Smooth muscle cell (in vitro differentiated cells): ENCODE results near the gene SLC13A4. TPM values are rescaled to one million over a fixed set of nuclear protein-coding genes. Genes with fewer than 3 reads are reported as not detected.

ENCODE experiments used
- DNase-seq: peaks from one replicate; lab custom pipeline; 2025; ENCODE audit not compliant: unreplicated experiment; lab: John Stamatoyannopoulos, UW
- H2AFZ ChIP-seq: fragments of 200-600 bp; sonication (generic); 2 replicates; pipeline ENCODE4 v1.6.0; 2016; ENCODE audit warnings: antibody characterized with exemption, low read depth, mild to moderate bottlenecking
- H3F3A ChIP-seq: fragments of 200-600 bp; sonication (generic); 2 replicates; pipeline ENCODE4 v1.6.0; 2017; ENCODE audit warnings: antibody characterized with exemption, low read depth
- H3K27ac ChIP-seq: fragments of 200-600 bp; sonication (generic); 2 replicates; pipeline ENCODE4 v1.5.1; 2016; ENCODE audit warnings: low read depth, mild to moderate bottlenecking
- H3K27me3 ChIP-seq: fragments of 200-600 bp; sonication (generic); 2 replicates; pipeline ENCODE4 v1.6.1; 2016; ENCODE audit warnings: low read depth, mild to moderate bottlenecking
- H3K36me3 ChIP-seq: fragments of 200-600 bp; sonication (generic); 2 replicates; pipeline ENCODE4 v1.5.1; 2016; ENCODE audit warnings: low read depth
- H3K4me1 ChIP-seq: fragments of 200-600 bp; sonication (generic); 2 replicates; pipeline ENCODE4 v1.5.1; 2016; ENCODE audit warnings: low read depth
- H3K4me2 ChIP-seq: fragments of 200-600 bp; sonication (generic); 2 replicates; pipeline ENCODE4 v1.6.0; 2016; ENCODE audit warnings: mild to moderate bottlenecking
- H3K4me3 ChIP-seq: fragments of 200-600 bp; sonication (generic); 2 replicates; pipeline ENCODE4 v1.5.1; 2016; ENCODE audit warnings: mild to moderate bottlenecking
- H3K79me2 ChIP-seq: fragments of 200-600 bp; sonication (generic); 2 replicates; pipeline ENCODE4 v1.6.0; 2016; ENCODE audit warnings: low read depth, mild to moderate bottlenecking
- H3K9ac ChIP-seq: fragments of 200-600 bp; sonication (generic); 2 replicates; pipeline ENCODE4 v1.6.0; 2016; ENCODE audit warnings: low read depth
- H3K9me3 ChIP-seq: fragments of 200-600 bp; sonication (generic); replicated peaks from 2 replicates; pipeline ENCODE4 v1.5.1; 2016; ENCODE audit warnings: low read depth
- H4K20me1 ChIP-seq: fragments of 200-600 bp; sonication (generic); 2 replicates; pipeline ENCODE4 v1.6.0; 2016; ENCODE audit warnings: low read depth
- WGBS: methylation state at CpG from one replicate; pipeline ENCODE4 v1.1.7; 2016; ENCODE audit warnings: low lambda C conversion rate; 5-methylcytosine and 5-hydroxymethylcytosine counted together
- polyA plus RNA-seq: library from polyadenylated mRNA; unstranded; fragments of >200 nt; fragmentation: Nextera tagmentation; extraction: Ambion mirVana; gene quantifications from 2 replicates; pipeline ENCODE4 v1.2.1, GENCODE V29; 2016
- total RNA-seq: library from RNA; depleted of rRNA; stranded (reverse); fragments of >200 nt; gene quantifications from 2 replicates; pipeline ENCODE4 v1.2.3, GENCODE V29; 2014
- TF ChIP-seq, protein P1 (sequence below): fragments of 200-600 bp; sonication (generic); IDR thresholded peaks from 2 replicates; pipeline ENCODE4 v1.5.1; 2017; ENCODE audit warnings: borderline replicate concordance, mild to moderate bottlenecking, antibody characterized with exemption; ENCODE audit not compliant: insufficient read depth, poor library complexity, severe bottlenecking

Gene SLC13A4
- total and polyA plus RNA-seq, 2 experiments from 2014 or later, result 0.61 TPM; not detected in 1

DNA sequence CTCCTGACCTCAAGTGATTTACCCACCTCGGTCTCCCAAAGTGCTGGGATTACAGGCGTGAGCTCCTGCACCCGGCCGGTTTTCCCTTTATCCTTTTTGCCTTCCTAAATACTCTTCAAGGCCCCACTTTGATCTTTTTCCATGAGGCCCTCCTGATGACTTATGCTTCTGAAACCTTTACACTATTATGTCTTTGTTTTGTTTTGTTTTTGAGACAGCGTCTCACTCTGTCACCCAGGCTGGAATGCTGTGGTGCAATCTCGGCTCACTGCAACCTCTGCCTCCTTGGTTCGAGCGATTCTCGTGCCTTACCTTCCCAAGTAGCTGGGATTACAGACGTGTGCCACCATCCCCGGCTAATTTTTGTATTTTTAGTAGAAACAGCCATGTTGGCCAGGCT, 61.8 kb downstream of the SLC13A4 start:
- H3K4me3 ChIP-seq, result no peak overlapping the region
- H3K9me3 ChIP-seq, result no peaks in the 10 kb centered on the region
- peaks cover 79% of the 10 kb centered on the region for H3K79me2 ChIP-seq
- TF ChIP-seq, protein P1, sequence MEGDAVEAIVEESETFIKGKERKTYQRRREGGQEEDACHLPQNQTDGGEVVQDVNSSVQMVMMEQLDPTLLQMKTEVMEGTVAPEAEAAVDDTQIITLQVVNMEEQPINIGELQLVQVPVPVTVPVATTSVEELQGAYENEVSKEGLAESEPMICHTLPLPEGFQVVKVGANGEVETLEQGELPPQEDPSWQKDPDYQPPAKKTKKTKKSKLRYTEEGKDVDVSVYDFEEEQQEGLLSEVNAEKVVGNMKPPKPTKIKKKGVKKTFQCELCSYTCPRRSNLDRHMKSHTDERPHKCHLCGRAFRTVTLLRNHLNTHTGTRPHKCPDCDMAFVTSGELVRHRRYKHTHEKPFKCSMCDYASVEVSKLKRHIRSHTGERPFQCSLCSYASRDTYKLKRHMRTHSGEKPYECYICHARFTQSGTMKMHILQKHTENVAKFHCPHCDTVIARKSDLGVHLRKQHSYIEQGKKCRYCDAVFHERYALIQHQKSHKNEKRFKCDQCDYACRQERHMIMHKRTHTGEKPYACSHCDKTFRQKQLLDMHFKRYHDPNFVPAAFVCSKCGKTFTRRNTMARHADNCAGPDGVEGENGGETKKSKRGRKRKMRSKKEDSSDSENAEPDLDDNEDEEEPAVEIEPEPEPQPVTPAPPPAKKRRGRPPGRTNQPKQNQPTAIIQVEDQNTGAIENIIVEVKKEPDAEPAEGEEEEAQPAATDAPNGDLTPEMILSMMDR, result no peak
- no peak overlapping the region for H3K4me2 ChIP-seq
- H3F3A ChIP-seq, result peaks cover 3% of the 10 kb centered on the region
- no peak overlapping the region for H3K9ac ChIP-seq
- H4K20me1 ChIP-seq, result no peaks in the 10 kb centered on the region
- WGBS, result 60% methylated on average over 11 of the region's 11 CpGs
- no peaks in the 10 kb centered on the region for H3K36me3 ChIP-seq
- peak overlapping the region; percentile 60 for H3K27ac ChIP-seq
- DNase-seq, result no peak
- peaks cover 12% of the 10 kb centered on the region for H3K4me1 ChIP-seq
- H2AFZ ChIP-seq, result no peak overlapping the region
- H3K27me3 ChIP-seq, result no peaks in the 10 kb centered on the region

DNA sequence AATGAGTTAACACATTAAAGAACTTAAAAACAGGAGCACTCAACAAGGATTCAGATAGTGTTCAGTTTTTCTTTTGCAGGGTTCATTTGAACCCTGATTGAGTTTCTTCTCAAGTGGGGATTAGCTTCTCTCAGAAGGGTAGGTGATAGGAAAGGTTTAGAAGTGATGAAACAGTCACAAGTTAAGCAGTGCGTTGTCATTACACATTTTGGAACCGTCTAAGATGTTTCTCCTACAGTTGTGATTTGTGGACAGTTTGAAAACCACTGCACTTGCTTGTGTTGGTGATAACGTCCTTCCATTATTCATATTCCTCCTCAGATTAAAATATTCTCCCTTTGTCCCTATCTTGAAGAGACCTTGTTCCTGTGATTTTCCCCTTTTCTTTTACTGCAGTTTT, 62.9 kb downstream of the SLC13A4 start:
- H3F3A ChIP-seq, result peaks cover 6% of the 10 kb centered on the region

DNA sequence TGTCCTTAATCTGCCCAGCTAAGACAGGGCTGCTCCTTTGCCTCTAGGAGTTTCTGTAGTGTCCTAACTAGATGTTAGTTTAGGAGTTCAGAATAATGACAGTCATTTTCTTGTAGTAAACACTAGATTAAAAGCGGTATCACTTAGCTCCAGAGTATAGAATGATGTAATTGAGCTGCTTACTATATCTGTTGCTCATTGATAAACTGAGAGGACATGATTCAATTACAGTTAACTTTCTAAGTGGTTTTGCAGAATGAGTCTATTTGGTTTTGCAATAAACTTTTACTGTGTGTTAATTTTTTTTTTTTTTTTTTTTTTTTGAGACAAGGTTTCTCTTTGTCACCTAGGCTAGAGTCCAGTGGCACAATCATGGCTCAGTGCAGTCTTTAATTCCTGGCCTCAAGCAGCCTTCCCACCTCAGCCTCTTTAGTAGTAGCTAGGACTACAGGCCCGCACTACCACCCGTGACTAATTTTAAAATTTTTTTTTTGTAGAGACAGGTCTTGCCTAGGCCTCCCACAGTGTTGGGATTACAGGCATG, 63.9 kb downstream of the SLC13A4 start:
- Histone ChIP-seq H3K36me3 (no peaks in the 10 kb centered on the region), H3K9ac (no peak overlapping the region), H3K27ac (peak overlapping the region; percentile 97), H2AFZ (no peak overlapping the region), H3K27me3 (no peaks in the 10 kb centered on the region), H3K9me3 (no peaks in the 10 kb centered on the region), H4K20me1 (no peaks in the 10 kb centered on the region), H3K4me2 (peak overlapping the region; percentile 97), H3K4me1 (peaks cover 9% of the 10 kb centered on the region), H3K4me3 (no peak overlapping the region), H3K79me2 (peaks cover 60% of the 10 kb centered on the region), H3F3A (peaks cover 6% of the 10 kb centered on the region)
- no peak for DNase-seq
- 42% methylated on average over 3 of the region's 3 CpGs for WGBS
- TF ChIP-seq, protein P1, result no peak

More for the DNA sequence above, 62.9 kb downstream of the SLC13A4 start:
- no peaks in the 10 kb centered on the region for H4K20me1 ChIP-seq
- no peak overlapping the region for H3K9ac ChIP-seq
- peaks cover 69% of the 10 kb centered on the region for H3K79me2 ChIP-seq
- no peaks in the 10 kb centered on the region for H3K36me3 ChIP-seq
- H3K4me1 ChIP-seq, result peaks cover 9% of the 10 kb centered on the region
- peak overlapping the region; percentile 97 for H3K27ac ChIP-seq
- no peak overlapping the region for H3K4me2 ChIP-seq
- H3K9me3 ChIP-seq, result no peaks in the 10 kb centered on the region
- H3K27me3 ChIP-seq, result no peaks in the 10 kb centered on the region
- 80% methylated on average over 3 of the region's 3 CpGs for WGBS
- TF ChIP-seq, protein P1, result no peak
- H2AFZ ChIP-seq, result no peak overlapping the region
- no peak for DNase-seq
- H3K4me3 ChIP-seq, result no peak overlapping the region
